Mesothelial cell of epicardium (in vitro differentiated cells): ENCODE measurements around the gene HLA-DOB. TPM values are rescaled to one million over a fixed set of nuclear protein-coding genes. Genes with fewer than 3 reads are reported as not detected.
A peak's percentile ranks its signal among the peaks of the same experiment; 100 is the strongest.

Source experiments
- DNase-seq, 2 experiments: peaks; one replicate each; pipeline ENCODE4 v3.0.0; 2021; ENCODE audit warnings: low spot score in 2 of 2; ENCODE audit not compliant: unreplicated experiment in 2 of 2
- H3K27ac Mint-ChIP-seq: 2 replicates; pipeline ENCODE4 v1.8.0; 2021; ENCODE audit warnings: mixed read lengths
- H3K27me3 Mint-ChIP-seq: 2 replicates; pipeline ENCODE4 v1.8.0; 2021; ENCODE audit warnings: low read depth, mixed read lengths
- H3K36me3 Mint-ChIP-seq: 2 replicates; pipeline ENCODE4 v1.8.0; 2021; ENCODE audit warnings: mixed read lengths
- H3K4me1 Mint-ChIP-seq: 2 replicates; pipeline ENCODE4 v1.8.0; 2021; ENCODE audit warnings: mixed read lengths
- H3K4me3 Mint-ChIP-seq: 2 replicates; pipeline ENCODE4 v1.8.0; 2021; ENCODE audit warnings: mild to moderate bottlenecking, moderate library complexity, mixed read lengths
- H3K9me3 Mint-ChIP-seq: 2 replicates; pipeline ENCODE4 v1.8.0; 2021; ENCODE audit warnings: mixed read lengths
- CTCF ChIP-seq: fragments of 200-600 bp; sonication (generic); IDR thresholded peaks from one replicate; pipeline ENCODE4 v1.5.0; 2021; ENCODE audit warnings: antibody characterized with exemption; ENCODE audit not compliant: unreplicated experiment
- total RNA-seq: library from RNA; stranded (reverse); gene quantifications from 3 replicates; pipeline ENCODE4 v1.2.1, GENCODE V29; 2021

HLA-DOB gene
- total RNA-seq, 1 donor from 2014 or later: 0.45 TPM

GRCh38 chr6:32847004-32847403 is 30.2 kb upstream of the HLA-DOB start:
- Mint-ChIP-seq H3K27me3 (peaks cover 85% of the 10 kb centered on the region), H3K4me3 (no peak overlapping the region), H3K27ac (no peak overlapping the region), H3K9me3 (no peaks in the 10 kb centered on the region), H3K4me1 (peaks cover 12% of the 10 kb centered on the region), H3K36me3 (peaks cover 20% of the 10 kb centered on the region)
- DNase-seq: no peak
- no peak for TF ChIP-seq CTCF

GRCh38 chr6:32845384-32845884 is 28.6 kb upstream of the HLA-DOB start:
- no peaks in the 10 kb centered on the region for H3K9me3 Mint-ChIP-seq
- no peak overlapping the region for H3K27ac Mint-ChIP-seq
- no peak for DNase-seq
- peaks cover 10% of the 10 kb centered on the region for H3K4me1 Mint-ChIP-seq
- H3K4me3 Mint-ChIP-seq: no peak overlapping the region
- H3K27me3 Mint-ChIP-seq: peaks cover 75% of the 10 kb centered on the region
- no peak for TF ChIP-seq CTCF
- H3K36me3 Mint-ChIP-seq: peaks cover 21% of the 10 kb centered on the region

- H3K27ac Mint-ChIP-seq: peak overlapping the region; percentile 35
- no peak for TF ChIP-seq CTCF
Measured at GRCh38 chr6:32844839-32845383, 28.1 kb upstream of the HLA-DOB start.

GRCh38 chr6:32843979-32844838 is 27.4 kb upstream of the HLA-DOB start, which contains the start of gene PSMB8:
PSMB8 (minus strand) TSS chr6:32844047; CDS start chr6:32843996, 51 bp downstream.
- peaks cover 66% of the 10 kb centered on the region for H3K27me3 Mint-ChIP-seq
- H3K4me1 Mint-ChIP-seq: peaks cover 10% of the 10 kb centered on the region
- peak within 1 kb of the TSS; percentile 82 for H3K27ac Mint-ChIP-seq
- DNase-seq: peak; percentile 86 to 96
- peak within 1 kb of the TSS; percentile 93 for H3K4me3 Mint-ChIP-seq
- no peaks in the 10 kb centered on the region for H3K9me3 Mint-ChIP-seq
- H3K36me3 Mint-ChIP-seq: peaks cover 16% of the 10 kb centered on the region
- no peak for TF ChIP-seq CTCF

More at GRCh38 chr6:32844839-32845383, 28.1 kb upstream of the HLA-DOB start:
- Mint-ChIP-seq H3K9me3 (no peaks in the 10 kb centered on the region), H3K4me3 (peak overlapping the region; percentile 93), H3K27me3 (peaks cover 70% of the 10 kb centered on the region), H3K36me3 (peaks cover 18% of the 10 kb centered on the region), H3K4me1 (peaks cover 10% of the 10 kb centered on the region)
- DNase-seq: no peak

- no peak for TF ChIP-seq CTCF
- H3K27me3 Mint-ChIP-seq: peaks cover 59% of the 10 kb centered on the region
- H3K4me3 Mint-ChIP-seq: peak overlapping the region; percentile 93
- H3K36me3 Mint-ChIP-seq: peaks cover 10% of the 10 kb centered on the region
- peak overlapping the region; percentile 82 for H3K27ac Mint-ChIP-seq
- DNase-seq: no peak
- H3K9me3 Mint-ChIP-seq: no peaks in the 10 kb centered on the region
- peaks cover 10% of the 10 kb centered on the region for H3K4me1 Mint-ChIP-seq
Measured at GRCh38 chr6:32843331-32843978, 26.7 kb upstream of the HLA-DOB start.
